ENCODE measurements around the gene PLA2G2D.

PLA2G2D gene

DNA sequence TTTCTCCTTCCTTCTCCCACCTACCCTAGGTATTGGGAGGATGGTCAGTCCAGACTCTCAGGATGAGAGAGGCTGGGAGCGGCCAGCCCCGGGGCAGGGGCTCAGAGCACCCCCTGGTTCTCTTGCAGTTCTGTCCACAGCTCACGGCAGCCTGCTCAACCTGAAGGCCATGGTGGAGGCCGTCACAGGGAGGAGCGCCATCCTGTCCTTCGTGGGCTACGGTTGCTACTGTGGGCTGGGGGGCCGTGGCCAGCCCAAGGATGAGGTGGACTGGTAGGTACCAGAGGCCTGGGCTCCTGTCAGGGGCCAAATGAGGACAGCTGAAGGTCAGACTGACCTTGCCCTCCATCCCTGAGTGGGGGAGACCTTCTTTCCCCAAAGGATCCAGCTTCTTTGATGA is 24.0 kb upstream of the PLA2G2D start:
- Histone ChIP-seq H3K79me2 (ENCODE audit: control insufficient read depth, low read length) (no peaks in the 10 kb centered on the region), H4K20me1 (ENCODE audit: control insufficient read depth, insufficient read depth, low read depth, low read length) (no peaks in the 10 kb centered on the region), H3K4me1 (ENCODE audit: control insufficient read depth, low read length) (no peaks in the 10 kb centered on the region), H3K4me3 (ENCODE audit: low read length) (no peak overlapping the region), H3K27ac (ENCODE audit: low read depth, low read length) (no peak overlapping the region), H3K27me3 (ENCODE audit: control insufficient read depth, low read length) (no peaks in the 10 kb centered on the region), H3K9me2 (replicated peaks; ENCODE audit: control insufficient read depth, low read length) (no peaks in the 10 kb centered on the region), H3F3A (ENCODE audit: control insufficient read depth, insufficient read depth) (no peaks in the 10 kb centered on the region), H3K4me2 (ENCODE audit: low read length) (no peak overlapping the region), H3K36me3 (ENCODE audit: control insufficient read depth, low read length) (no peaks in the 10 kb centered on the region), H3K9me3 (ENCODE audit: control insufficient read depth, insufficient read depth, low read length) (no peaks in the 10 kb centered on the region)
- TF ChIP-seq EZH2phosphoT487 (IDR thresholded peaks at IDR 0.05; ENCODE audit: borderline replicate concordance, low read length) (no peak), CTCF (IDR thresholded peaks at IDR 0.05; ENCODE audit: low read depth, low read length, poor library complexity, severe bottlenecking) (no peak)

- no peaks in the 10 kb centered on the region for H3K27me3 ChIP-seq (ENCODE audit: control insufficient read depth, low read length)
- no peaks in the 10 kb centered on the region for H3K4me1 ChIP-seq (ENCODE audit: control insufficient read depth, low read length)
- no peak overlapping the region for H3K4me3 ChIP-seq (ENCODE audit: low read length)
- no peaks in the 10 kb centered on the region for H4K20me1 ChIP-seq (ENCODE audit: control insufficient read depth, insufficient read depth, low read depth, low read length)
- no peak overlapping the region for H3K27ac ChIP-seq (ENCODE audit: low read depth, low read length)
- no peak for TF ChIP-seq EZH2phosphoT487 (IDR thresholded peaks at IDR 0.05; ENCODE audit: borderline replicate concordance, low read length)
- TF ChIP-seq CTCF (IDR thresholded peaks at IDR 0.05; ENCODE audit: low read depth, low read length, poor library complexity, severe bottlenecking) = no peak
- H3K9me3 ChIP-seq (ENCODE audit: control insufficient read depth, insufficient read depth, low read length) = no peaks in the 10 kb centered on the region
- no peaks in the 10 kb centered on the region for H3K9me2 ChIP-seq (replicated peaks; ENCODE audit: control insufficient read depth, low read length)
- no peak overlapping the region for H3K4me2 ChIP-seq (ENCODE audit: low read length)
- H3F3A ChIP-seq (ENCODE audit: control insufficient read depth, insufficient read depth) = no peaks in the 10 kb centered on the region
- H3K79me2 ChIP-seq (ENCODE audit: control insufficient read depth, low read length) = no peaks in the 10 kb centered on the region
- no peaks in the 10 kb centered on the region for H3K36me3 ChIP-seq (ENCODE audit: control insufficient read depth, low read length)
Observed at GRCh38 chr1:20142001-20142710, 22.8 kb upstream of the PLA2G2D start.

GRCh38 chr1:20141466-20141865 is 22.1 kb upstream of the PLA2G2D start:
- TF ChIP-seq CTCF (IDR thresholded peaks at IDR 0.05; ENCODE audit: low read depth, low read length, poor library complexity, severe bottlenecking) (no peak), EZH2phosphoT487 (IDR thresholded peaks at IDR 0.05; ENCODE audit: borderline replicate concordance, low read length) (no peak)
- Histone ChIP-seq H3K4me2 (ENCODE audit: low read length) (no peak overlapping the region), H4K20me1 (ENCODE audit: control insufficient read depth, insufficient read depth, low read depth, low read length) (no peaks in the 10 kb centered on the region), H3K27me3 (ENCODE audit: control insufficient read depth, low read length) (no peaks in the 10 kb centered on the region), H3K4me1 (ENCODE audit: control insufficient read depth, low read length) (no peaks in the 10 kb centered on the region), H3F3A (ENCODE audit: control insufficient read depth, insufficient read depth) (no peaks in the 10 kb centered on the region), H3K36me3 (ENCODE audit: control insufficient read depth, low read length) (no peaks in the 10 kb centered on the region), H3K4me3 (ENCODE audit: low read length) (no peak overlapping the region), H3K27ac (ENCODE audit: low read depth, low read length) (no peak overlapping the region), H3K9me3 (ENCODE audit: control insufficient read depth, insufficient read depth, low read length) (no peaks in the 10 kb centered on the region), H3K79me2 (ENCODE audit: control insufficient read depth, low read length) (no peaks in the 10 kb centered on the region), H3K9me2 (replicated peaks; ENCODE audit: control insufficient read depth, low read length) (no peaks in the 10 kb centered on the region)

Measured in DOHH2 (cell line).